Activated CD4-positive, alpha-beta T cell treated with anti-CD3 and anti-CD28 coated beads, Interleukin-2, amount 50 U/mL, for 24 hours (primary cell): ENCODE results near the gene MPP4.

Source experiments
- DNase-seq, 2 donors: peaks; one replicate each; pipeline ENCODE4 v3.0.0-alpha.2; 2020; ENCODE audit warnings: low read depth in 1 of 2, low spot score in 1 of 2

MPP4 gene

GRCh38 chr2:201630577-201630976 is 67.9 kb downstream of the MPP4 start:
- DNase-seq = no peak

GRCh38 chr2:201628545-201628944 is 69.9 kb downstream of the MPP4 start:
- no peak for DNase-seq

GRCh38 chr2:201622306-201622970 is 76.0 kb downstream of the MPP4 start:
- no peak for DNase-seq

- DNase-seq = no peak
These were observed 77.0 kb downstream of the MPP4 start for GRCh38 chr2:201621293-201621999.

GRCh38 chr2:201618744-201619662 is 79.4 kb downstream of the MPP4 start:
- no peak for DNase-seq

- DNase-seq = no peak
These were observed 90.4 kb downstream of the MPP4 start for GRCh38 chr2:201608021-201608420.

- no peak for DNase-seq
These were observed 90.9 kb downstream of the MPP4 start for GRCh38 chr2:201607568-201607967.

- DNase-seq = no peak
These were observed 97.5 kb downstream of the MPP4 start for GRCh38 chr2:201600906-201601305.

- DNase-seq = no peak
These were observed 101.0 kb downstream of the MPP4 start for GRCh38 chr2:201597397-201597796.
